ENCODE measurements around the gene HOXD13. TPM values are rescaled to one million over a fixed set of nuclear protein-coding genes. Genes with fewer than 3 reads are reported as not detected.

HOXD13 gene
- total and polyA plus RNA-seq, 2 of the 13 experiments (the other 11 are each of a cell fraction or from before 2014, with no cell fraction given) = not detected

DNA sequence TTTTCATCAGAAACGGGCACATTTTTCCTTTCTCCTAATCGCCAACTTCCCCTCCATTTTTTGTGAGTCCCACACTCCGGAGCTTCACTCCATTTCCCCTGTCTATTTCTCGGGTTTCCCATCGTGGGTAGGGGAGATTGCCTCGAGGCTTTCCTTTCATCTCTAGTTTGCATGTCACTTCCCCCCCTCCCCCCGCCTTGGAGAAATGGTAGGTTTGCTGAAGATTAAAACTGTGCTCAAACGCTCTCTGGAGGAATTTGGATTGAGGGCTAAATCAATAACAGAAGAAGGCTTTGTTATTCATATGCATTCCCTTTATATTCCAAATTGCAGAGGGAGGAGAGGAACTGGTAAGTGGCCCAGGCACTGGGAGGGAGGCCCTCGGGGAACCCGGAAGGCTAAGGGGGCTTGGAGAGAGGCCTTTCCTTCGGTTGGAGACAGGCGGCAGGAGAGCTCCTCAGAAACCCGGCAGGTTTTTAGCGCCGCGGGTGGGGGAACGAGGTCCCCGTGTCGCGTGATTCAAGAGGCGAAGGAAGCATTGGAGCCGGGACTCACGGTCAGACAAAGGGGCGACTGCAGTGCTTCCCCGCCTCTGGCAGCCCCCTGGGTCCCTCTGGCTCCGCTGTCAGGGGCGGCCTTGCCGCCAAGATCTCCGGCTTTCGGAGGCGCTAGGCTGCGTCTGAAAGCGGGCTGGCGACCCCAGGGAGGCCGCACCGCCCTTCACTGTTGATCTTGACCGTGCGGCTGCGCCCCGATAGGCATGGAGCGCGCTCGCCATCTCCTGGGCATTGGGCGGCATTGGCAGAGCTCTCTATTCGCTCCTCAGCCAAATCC, 4.7 kb downstream of the HOXD13 start (continued):
- TF ChIP-seq ZNF83 (CRISPR knock-in tag; IDR thresholded peaks at IDR 0.05; ENCODE audit: borderline replicate concordance) = no peak
- TF ChIP-seq, protein P1, sequence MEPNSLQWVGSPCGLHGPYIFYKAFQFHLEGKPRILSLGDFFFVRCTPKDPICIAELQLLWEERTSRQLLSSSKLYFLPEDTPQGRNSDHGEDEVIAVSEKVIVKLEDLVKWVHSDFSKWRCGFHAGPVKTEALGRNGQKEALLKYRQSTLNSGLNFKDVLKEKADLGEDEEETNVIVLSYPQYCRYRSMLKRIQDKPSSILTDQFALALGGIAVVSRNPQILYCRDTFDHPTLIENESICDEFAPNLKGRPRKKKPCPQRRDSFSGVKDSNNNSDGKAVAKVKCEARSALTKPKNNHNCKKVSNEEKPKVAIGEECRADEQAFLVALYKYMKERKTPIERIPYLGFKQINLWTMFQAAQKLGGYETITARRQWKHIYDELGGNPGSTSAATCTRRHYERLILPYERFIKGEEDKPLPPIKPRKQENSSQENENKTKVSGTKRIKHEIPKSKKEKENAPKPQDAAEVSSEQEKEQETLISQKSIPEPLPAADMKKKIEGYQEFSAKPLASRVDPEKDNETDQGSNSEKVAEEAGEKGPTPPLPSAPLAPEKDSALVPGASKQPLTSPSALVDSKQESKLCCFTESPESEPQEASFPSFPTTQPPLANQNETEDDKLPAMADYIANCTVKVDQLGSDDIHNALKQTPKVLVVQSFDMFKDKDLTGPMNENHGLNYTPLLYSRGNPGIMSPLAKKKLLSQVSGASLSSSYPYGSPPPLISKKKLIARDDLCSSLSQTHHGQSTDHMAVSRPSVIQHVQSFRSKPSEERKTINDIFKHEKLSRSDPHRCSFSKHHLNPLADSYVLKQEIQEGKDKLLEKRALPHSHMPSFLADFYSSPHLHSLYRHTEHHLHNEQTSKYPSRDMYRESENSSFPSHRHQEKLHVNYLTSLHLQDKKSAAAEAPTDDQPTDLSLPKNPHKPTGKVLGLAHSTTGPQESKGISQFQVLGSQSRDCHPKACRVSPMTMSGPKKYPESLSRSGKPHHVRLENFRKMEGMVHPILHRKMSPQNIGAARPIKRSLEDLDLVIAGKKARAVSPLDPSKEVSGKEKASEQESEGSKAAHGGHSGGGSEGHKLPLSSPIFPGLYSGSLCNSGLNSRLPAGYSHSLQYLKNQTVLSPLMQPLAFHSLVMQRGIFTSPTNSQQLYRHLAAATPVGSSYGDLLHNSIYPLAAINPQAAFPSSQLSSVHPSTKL (CRISPR knock-in tag; IDR thresholded peaks at IDR 0.05) = peak; percentile 71
- TF ChIP-seq ZBTB7B (CRISPR knock-in tag; IDR thresholded peaks at IDR 0.05) = peak; percentile 78; the same call in 1 of the 2 replicates
- peak; percentile 13 for TF ChIP-seq ZNF883 (CRISPR knock-in tag; IDR thresholded peaks at IDR 0.05; ENCODE audit: not compliant biosample characterization)
- peak; percentile 68 for TF ChIP-seq JARID2 (CRISPR knock-in tag; IDR thresholded peaks at IDR 0.05; ENCODE audit: insufficient replicate concordance)
- peak; percentile 58 for TF ChIP-seq GATAD1 (CRISPR knock-in tag; IDR thresholded peaks at IDR 0.05)
- TF ChIP-seq RBM22 (optimal IDR thresholded peaks at IDR 0.05; ENCODE audit: low read length) = no peak
- no peak for TF ChIP-seq ZNF749 (CRISPR knock-in tag; IDR thresholded peaks at IDR 0.05; ENCODE audit: borderline replicate concordance)
- peak; percentile 98 for TF ChIP-seq CTCF (CRISPR knock-in tag; IDR thresholded peaks at IDR 0.05)
- 0 out of 2 replicates have a peak, but pooled peaks have one; percentile 33 for TF ChIP-seq PHF21A (CRISPR knock-in tag; IDR thresholded peaks at IDR 0.05)
- TF ChIP-seq, protein P2, sequence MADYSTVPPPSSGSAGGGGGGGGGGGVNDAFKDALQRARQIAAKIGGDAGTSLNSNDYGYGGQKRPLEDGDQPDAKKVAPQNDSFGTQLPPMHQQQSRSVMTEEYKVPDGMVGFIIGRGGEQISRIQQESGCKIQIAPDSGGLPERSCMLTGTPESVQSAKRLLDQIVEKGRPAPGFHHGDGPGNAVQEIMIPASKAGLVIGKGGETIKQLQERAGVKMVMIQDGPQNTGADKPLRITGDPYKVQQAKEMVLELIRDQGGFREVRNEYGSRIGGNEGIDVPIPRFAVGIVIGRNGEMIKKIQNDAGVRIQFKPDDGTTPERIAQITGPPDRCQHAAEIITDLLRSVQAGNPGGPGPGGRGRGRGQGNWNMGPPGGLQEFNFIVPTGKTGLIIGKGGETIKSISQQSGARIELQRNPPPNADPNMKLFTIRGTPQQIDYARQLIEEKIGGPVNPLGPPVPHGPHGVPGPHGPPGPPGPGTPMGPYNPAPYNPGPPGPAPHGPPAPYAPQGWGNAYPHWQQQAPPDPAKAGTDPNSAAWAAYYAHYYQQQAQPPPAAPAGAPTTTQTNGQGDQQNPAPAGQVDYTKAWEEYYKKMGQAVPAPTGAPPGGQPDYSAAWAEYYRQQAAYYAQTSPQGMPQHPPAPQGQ (CRISPR knock-in tag; IDR thresholded peaks at IDR 0.05; ENCODE audit: borderline replicate concordance) = peak; percentile 49; the same call in 1 of the 2 replicates
- peak; percentile 87 for TF ChIP-seq SALL2 (CRISPR knock-in tag; IDR thresholded peaks at IDR 0.05)
- TF ChIP-seq ZNF710 (CRISPR knock-in tag; IDR thresholded peaks at IDR 0.05; ENCODE audit: borderline replicate concordance) = peak; percentile 71; the same call in 1 of the 2 replicates
- TF ChIP-seq ZMYM4 (CRISPR knock-in tag; IDR thresholded peaks at IDR 0.05) = peak; percentile 35; the same call in 1 of the 2 replicates
- TF ChIP-seq SALL1 (CRISPR knock-in tag; IDR thresholded peaks at IDR 0.05) = peak; percentile 70
- TF ChIP-seq NRL (CRISPR knock-in tag; IDR thresholded peaks at IDR 0.05; ENCODE audit: borderline replicate concordance) = peak; percentile 44; the same call in 1 of the 2 replicates
- peak; percentile 26; the same call in 1 of the 2 replicates for TF ChIP-seq ZNF709 (CRISPR knock-in tag; IDR thresholded peaks at IDR 0.05)

All from HepG2 (cell line).